NCI-H82 treated with DMSO at 0.1 percent for 48 hours (cell line): Measurements from ENCODE around the gene STAT6.

Source experiments
- DNase-seq: peaks from one replicate; lab custom pipeline; 2025; ENCODE audit not compliant: unreplicated experiment; lab: John Stamatoyannopoulos, UW

The STAT6 gene

DNA sequence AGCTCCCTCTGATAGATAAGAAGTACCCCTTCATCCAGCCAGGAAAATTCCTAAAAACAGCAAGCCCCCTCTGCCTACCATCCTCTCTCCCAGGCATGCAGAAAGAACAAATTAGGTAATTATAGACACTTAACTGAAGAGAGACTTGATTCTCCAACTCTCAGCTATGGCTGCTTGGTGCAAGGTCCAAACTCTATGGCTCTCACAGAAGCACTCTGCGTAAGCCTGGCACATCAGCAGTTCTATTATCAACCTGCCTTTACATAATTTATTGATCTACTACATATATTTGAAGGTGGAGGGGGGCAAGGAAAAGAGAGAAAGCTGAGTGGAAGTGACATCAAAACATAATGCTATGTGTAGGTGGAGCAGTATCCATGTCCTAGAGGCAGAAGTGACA is 60.2 kb downstream of the STAT6 start:
- DNase-seq = no peak

DNA sequence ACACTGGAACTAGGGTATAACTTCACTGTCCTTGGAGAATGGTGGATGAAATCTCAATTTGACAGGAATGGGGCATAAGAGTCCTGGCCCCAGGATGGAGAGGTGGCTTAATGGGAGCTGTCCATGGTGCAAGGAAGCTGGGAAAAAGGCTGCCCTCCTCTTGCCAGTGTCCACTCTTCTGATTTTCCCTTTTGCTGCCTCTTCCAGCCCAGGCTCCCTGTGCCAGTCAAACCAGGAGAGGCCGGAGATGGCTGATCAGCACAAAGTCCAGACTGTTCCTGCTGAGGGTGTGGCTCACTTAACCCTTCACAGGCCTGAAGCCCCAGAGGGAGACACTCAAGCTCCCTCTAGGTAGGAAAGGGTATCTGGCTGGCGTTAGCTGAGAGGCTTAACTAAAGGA is 61.3 kb downstream of the STAT6 start, which contains the start of gene MYO1A:
Gene MYO1A, minus strand, starts transcription at position 240 of the 400 bp plus-strand sequence. CDS start 1,806 bp downstream, outside the sequence.
- no peak for DNase-seq

- DNase-seq = no peak
Measured at GRCh38 chr12:57049119-57049446, 62.1 kb downstream of the STAT6 start.

DNA sequence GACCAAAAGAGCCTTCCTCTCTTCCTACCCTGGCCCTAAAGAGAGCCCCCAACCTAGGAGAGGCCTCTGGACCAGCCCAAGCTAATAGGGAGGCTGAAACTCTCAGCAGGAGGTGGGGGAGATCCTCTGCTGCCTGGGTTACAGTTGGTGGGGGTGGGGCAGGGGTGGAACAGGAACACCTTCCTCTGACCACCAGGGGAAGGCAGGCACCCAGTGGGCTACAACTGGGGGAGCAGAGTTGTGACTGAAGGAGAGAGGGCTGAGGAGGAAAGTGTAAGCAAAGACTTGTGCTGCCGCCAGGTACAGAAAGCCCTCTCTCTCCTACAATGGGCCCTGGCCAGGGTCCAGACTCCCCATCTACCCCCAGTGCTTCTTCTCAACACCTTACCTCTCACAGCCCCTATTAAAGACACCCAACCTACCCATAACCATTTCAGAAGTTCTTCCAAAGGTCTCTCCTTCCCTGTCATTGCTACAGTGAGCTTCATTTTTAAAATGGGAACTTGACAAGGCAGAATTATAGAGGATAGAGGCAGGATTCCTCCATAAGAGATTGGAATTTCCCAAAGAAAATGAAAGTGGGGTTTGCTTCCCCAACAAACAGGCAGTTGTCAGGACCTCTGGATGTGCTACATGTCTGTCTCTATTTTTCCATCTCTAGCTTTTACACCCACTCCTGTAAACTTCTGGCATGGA is 62.6 kb downstream of the STAT6 start:
- DNase-seq = no peak

GRCh38 chr12:57047981-57048380 is 63.2 kb downstream of the STAT6 start:
- DNase-seq = no peak

- DNase-seq = no peak
Measured at GRCh38 chr12:57046947-57047890, 63.9 kb downstream of the STAT6 start.

DNA sequence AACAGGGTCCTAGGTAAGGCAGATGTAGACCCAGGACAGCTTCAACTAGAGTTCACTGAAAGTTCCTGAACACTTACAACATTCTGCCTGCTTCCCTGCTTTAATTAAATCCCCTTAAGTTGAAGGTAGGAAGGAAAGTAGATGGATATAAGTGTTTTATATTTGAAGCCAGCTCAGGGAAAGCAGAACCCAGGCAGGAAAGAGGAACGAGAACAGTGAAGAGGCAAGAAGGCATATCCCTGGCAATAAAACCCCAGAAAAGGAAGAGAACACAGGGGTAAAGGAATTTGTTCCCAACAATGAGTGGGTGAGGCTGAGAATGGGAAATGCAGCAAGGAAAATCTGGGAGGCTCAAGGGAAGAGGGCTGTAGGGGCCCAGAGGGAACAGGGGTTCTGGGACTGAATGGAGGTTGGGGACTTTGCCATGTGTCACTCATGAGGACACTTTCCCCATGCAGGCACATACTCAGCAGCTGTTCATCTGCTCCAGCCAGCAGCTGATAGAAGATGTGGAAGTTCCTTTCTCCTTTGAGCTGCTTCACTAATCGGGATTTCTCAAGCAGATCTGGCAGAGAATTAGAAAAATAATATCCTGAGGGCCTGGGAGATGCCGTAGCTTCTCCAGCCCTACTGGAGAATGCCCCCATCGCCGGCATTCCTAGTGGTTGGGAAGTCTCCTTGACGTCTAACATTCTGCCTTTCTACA is 64.9 kb downstream of the STAT6 start:
- DNase-seq = no peak
